ENCODE measurements around the gene CCL5. TPM values are rescaled to one million over a fixed set of nuclear protein-coding genes. Genes with fewer than 3 reads are reported as not detected.

Gene CCL5
- total RNA-seq, 1 experiment from 2014 or later = not detected

- DNase-seq (ENCODE audit: extremely low read depth, low read depth) = no peak
Measured at GRCh38 chr17:35870906-35871819, 9.0 kb downstream of the CCL5 start.

GRCh38 chr17:35868737-35869136 lies 11.4 kb downstream of the CCL5 start, which contains the start of gene HEATR9:
HEATR9 (minus strand) TSS chr17:35868891; CDS start chr17:35868742, 149 bp downstream.
- DNase-seq (ENCODE audit: extremely low read depth, low read depth) = no peak

GRCh38 chr17:35867574-35867973 lies 12.6 kb downstream of the CCL5 start:
- no peak for DNase-seq (ENCODE audit: extremely low read depth, low read depth)

- DNase-seq (ENCODE audit: extremely low read depth, low read depth) = no peak
Measured at GRCh38 chr17:35866341-35866950, 13.7 kb downstream of the CCL5 start.

GRCh38 chr17:35865412-35866340 lies 14.5 kb downstream of the CCL5 start:
- no peak for DNase-seq (ENCODE audit: extremely low read depth, low read depth)

GRCh38 chr17:35864853-35865252 lies 15.3 kb downstream of the CCL5 start:
- no peak for DNase-seq (ENCODE audit: extremely low read depth, low read depth)

- DNase-seq (ENCODE audit: extremely low read depth, low read depth) = no peak
Measured at GRCh38 chr17:35856603-35857002, 23.6 kb downstream of the CCL5 start.

GRCh38 chr17:35855965-35856364 lies 24.2 kb downstream of the CCL5 start:
- DNase-seq (ENCODE audit: extremely low read depth, low read depth) = no peak

- peak; percentile 70 for DNase-seq (ENCODE audit: extremely low read depth, low read depth)
Measured at GRCh38 chr17:35849469-35850348, 30.5 kb downstream of the CCL5 start.

GRCh38 chr17:35847633-35848373 lies 32.4 kb downstream of the CCL5 start:
- DNase-seq (ENCODE audit: extremely low read depth, low read depth) = no peak

- no peak for DNase-seq (ENCODE audit: extremely low read depth, low read depth)
Measured at GRCh38 chr17:35847006-35847405, 33.2 kb downstream of the CCL5 start.

GRCh38 chr17:35846055-35846809 lies 33.9 kb downstream of the CCL5 start:
- DNase-seq (ENCODE audit: extremely low read depth, low read depth) = no peak

GRCh38 chr17:35844547-35844946 lies 35.6 kb downstream of the CCL5 start:
- DNase-seq (ENCODE audit: extremely low read depth, low read depth) = no peak

GRCh38 chr17:35843698-35844097 lies 36.5 kb downstream of the CCL5 start:
- DNase-seq (ENCODE audit: extremely low read depth, low read depth) = no peak

GRCh38 chr17:35842239-35842638 lies 37.9 kb downstream of the CCL5 start:
- no peak for DNase-seq (ENCODE audit: extremely low read depth, low read depth)

- no peak for DNase-seq (ENCODE audit: extremely low read depth, low read depth)
Measured at GRCh38 chr17:35841505-35841904, 38.7 kb downstream of the CCL5 start.

- DNase-seq (ENCODE audit: extremely low read depth, low read depth) = no peak
Measured at GRCh38 chr17:35841101-35841500, 39.1 kb downstream of the CCL5 start.

GRCh38 chr17:35825206-35825605 lies 55.0 kb downstream of the CCL5 start:
- DNase-seq (ENCODE audit: extremely low read depth, low read depth) = no peak
